Neuronal stem cell (in vitro differentiated cells): ENCODE results near the gene DNM3.

ENCODE experiments used
- DNase-seq: peaks from one replicate; pipeline ENCODE4 v3.0.0-alpha.2; 2013; ENCODE audit warnings: low spot score
- H2AFZ ChIP-seq: one replicate; pipeline ENCODE4 v1.6.1; 2013; ENCODE audit warnings: mild to moderate bottlenecking, low read length, inconsistent platforms
- H2AK5ac ChIP-seq: 2 replicates; pipeline ENCODE4 v1.6.1; 2013; ENCODE audit warnings: low read depth, mild to moderate bottlenecking, inconsistent platforms, low read length, moderate library complexity, mixed read lengths
- H2BK120ac ChIP-seq: 2 replicates; pipeline ENCODE4 v1.6.1; 2013; ENCODE audit warnings: low read depth, mild to moderate bottlenecking, inconsistent platforms, low read length, moderate library complexity, mixed read lengths
- H2BK12ac ChIP-seq: one replicate; pipeline ENCODE4 v1.6.1; 2013; ENCODE audit warnings: low read length, inconsistent platforms
- H2BK15ac ChIP-seq: 2 replicates; pipeline ENCODE4 v1.6.1; 2013; ENCODE audit warnings: mild to moderate bottlenecking, low read length, inconsistent platforms, mixed read lengths
- H2BK5ac ChIP-seq: one replicate; pipeline ENCODE4 v1.6.1; 2013; ENCODE audit warnings: inconsistent platforms, mild to moderate bottlenecking, low read length, moderate library complexity
- H3K14ac ChIP-seq: one replicate; pipeline ENCODE4 v1.6.1; 2013; ENCODE audit warnings: low read length, inconsistent platforms
- H3K18ac ChIP-seq: 2 replicates; pipeline ENCODE4 v1.6.1; 2013; ENCODE audit warnings: low read length, inconsistent platforms
- H3K23ac ChIP-seq: 2 replicates; pipeline ENCODE4 v1.6.1; 2013; ENCODE audit warnings: low read depth, mild to moderate bottlenecking, mixed read lengths, low read length, inconsistent platforms; ENCODE audit not compliant: poor library complexity
- H3K27ac ChIP-seq: replicated peaks from 3 replicates; pipeline ENCODE4 v1.5.1; 2013; ENCODE audit warnings: low read length, inconsistent platforms
- H3K27me3 ChIP-seq, 3 experiments: 2 replicates each; pipeline ENCODE4 v1.6.1; 2013; ENCODE audit warnings: low read length in 3 of 3, mild to moderate bottlenecking in 2 of 3, inconsistent platforms in 1 of 3, low read depth in 1 of 3, mixed read lengths in 1 of 3, moderate library complexity in 1 of 3; ENCODE audit not compliant: control insufficient read depth in 3 of 3, insufficient read depth in 3 of 3
- H3K36me3 ChIP-seq, 2 donors: replicated peaks in 1 of 2; 2 replicates each; pipeline ENCODE4 v1.6.1; 2013; ENCODE audit warnings: low read length in 2 of 2; ENCODE audit not compliant: control insufficient read depth in 2 of 2, insufficient read depth in 2 of 2
- H3K4ac ChIP-seq: 2 replicates; pipeline ENCODE4 v1.6.1; 2013; ENCODE audit warnings: inconsistent platforms, mild to moderate bottlenecking, low read length, moderate library complexity
- H3K4me1 ChIP-seq, 2 donors: 1 replicate in 1 of 2; 2 replicates in 1 of 2; pipeline ENCODE4 v1.6.1; 2013; ENCODE audit warnings: low read length in 2 of 2, low read depth in 1 of 2; ENCODE audit not compliant: control insufficient read depth in 2 of 2, insufficient read depth in 1 of 2
- H3K4me2 ChIP-seq: one replicate; pipeline ENCODE4 v1.6.1; 2013; ENCODE audit warnings: mild to moderate bottlenecking, low read length, inconsistent platforms; ENCODE audit not compliant: insufficient read depth, poor library complexity, severe bottlenecking
- H3K4me3 ChIP-seq, 2 donors: 2 replicates each; pipeline ENCODE4 v1.5.1; 2013; ENCODE audit warnings: low read length in 2 of 2, mild to moderate bottlenecking in 2 of 2, inconsistent platforms in 1 of 2, moderate library complexity in 1 of 2
- H3K79me1 ChIP-seq: one replicate; pipeline ENCODE4 v1.6.1; 2013; ENCODE audit warnings: low read depth, mild to moderate bottlenecking, inconsistent platforms, low read length, moderate library complexity
- H3K9ac ChIP-seq: one replicate; pipeline ENCODE4 v1.6.1; 2013; ENCODE audit warnings: mild to moderate bottlenecking, low read depth, low read length, inconsistent platforms; ENCODE audit not compliant: poor library complexity
- H3K9me3 ChIP-seq, 2 donors: replicated peaks in 1 of 2; 2 replicates each; pipeline versions ENCODE3 to v1.6.1; 2013; ENCODE audit warnings: low read length in 2 of 2, mild to moderate bottlenecking in 2 of 2, inconsistent platforms in 1 of 2, low read depth in 1 of 2, mixed read lengths in 1 of 2, moderate library complexity in 1 of 2; ENCODE audit not compliant: control insufficient read depth in 2 of 2, insufficient read depth in 1 of 2
- H4K8ac ChIP-seq: one replicate; pipeline ENCODE4 v1.6.1; 2013; ENCODE audit warnings: low read depth, mild to moderate bottlenecking, inconsistent platforms, low read length, moderate library complexity
- H4K91ac ChIP-seq: one replicate; pipeline ENCODE4 v1.6.1; 2013; ENCODE audit warnings: low read length, low read depth, mild to moderate bottlenecking, inconsistent platforms; ENCODE audit not compliant: poor library complexity
- WGBS, 2 donors: extraction: QIAGEN DNeasy Blood & Tissue Kit; methylation state at CpG; one replicate each; pipeline ENCODE4 v1.1.7; 2013; ENCODE audit warnings: missing lambda C conversion rate in 2 of 2, mixed read lengths in 1 of 2; ENCODE audit not compliant: insufficient read length in 2 of 2, insufficient replicate concordance in 1 of 2; ENCODE audit errors: extremely low coverage in 2 of 2; 5-methylcytosine and 5-hydroxymethylcytosine counted together

DNM3 gene

GRCh38 chr1:172342584-172343239, 501.4 kb downstream of the DNM3 start:
- Histone ChIP-seq H2AFZ (peak overlapping the region; percentile 69), H3K4me1 (peaks cover 0 to 5% of the 10 kb centered on the region in 2 donors), H2BK5ac (no peak overlapping the region), H3K9me3 (peaks cover 0 to 7% of the 10 kb centered on the region in 2 donors), H3K27me3 (no peaks in the 10 kb centered on the region), H3K4ac (no peak overlapping the region), H4K8ac (no peak overlapping the region), H3K9ac (no peak overlapping the region), H2BK120ac (no peak overlapping the region), H3K27ac (no peak overlapping the region), H3K4me2 (no peak overlapping the region), H3K79me1 (no peaks in the 10 kb centered on the region), H2AK5ac (no peak overlapping the region), H2BK12ac (no peak overlapping the region), H3K23ac (no peak overlapping the region), H3K14ac (no peak overlapping the region), H2BK15ac (no peak overlapping the region), H3K18ac (no peak overlapping the region), H4K91ac (no peak overlapping the region), H3K36me3 (no peaks in the 10 kb centered on the region), H3K4me3 (no peak overlapping the region)
- WGBS, 2 donors = no CpG with 5 or more reads among the region's 4 CpGs
- no peak for DNase-seq

DNA sequence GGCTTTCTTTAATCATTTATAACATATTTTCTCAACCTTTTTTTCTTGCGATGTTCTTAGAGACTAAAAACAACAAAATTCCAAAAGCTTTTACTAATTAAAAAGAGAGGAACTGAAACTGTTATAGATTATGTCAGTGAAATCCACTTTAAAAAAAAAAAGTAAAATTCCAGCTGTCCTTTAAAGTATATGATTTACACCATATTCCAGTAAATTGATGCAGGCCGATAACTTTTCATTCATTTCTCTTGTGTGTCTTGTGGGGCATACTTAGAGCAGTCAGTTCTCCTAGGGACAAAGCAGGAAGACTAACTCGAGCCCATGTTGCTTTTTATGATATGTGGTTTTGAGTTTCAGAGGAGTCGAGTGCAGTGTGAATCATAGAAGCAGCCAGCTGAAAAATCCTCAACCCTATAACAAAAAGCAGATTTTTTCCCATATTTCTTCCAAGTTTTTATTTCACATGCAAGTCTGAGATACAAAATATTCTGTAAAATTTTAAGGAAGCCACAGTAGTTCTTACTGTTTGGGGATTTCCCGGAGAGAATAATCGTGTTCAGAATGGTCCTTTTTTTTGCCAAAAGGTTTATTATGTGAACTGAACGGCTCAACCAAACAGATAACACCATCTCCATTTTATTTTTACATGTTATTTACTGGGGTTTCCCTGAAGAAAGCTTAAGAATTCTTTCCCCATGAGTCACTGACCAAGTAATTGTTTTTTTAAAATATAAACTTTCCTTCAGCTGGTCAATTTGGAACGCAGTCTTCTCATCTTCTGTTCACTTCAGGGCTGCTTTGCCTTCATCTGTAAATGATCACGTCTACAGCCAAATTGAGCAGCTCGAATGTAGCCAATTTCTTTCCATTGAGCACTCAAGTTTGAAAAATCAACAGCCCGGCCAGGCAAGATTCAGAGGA, 502.2 kb downstream of the DNM3 start:
- no peak overlapping the region for H2BK5ac ChIP-seq
- no peak overlapping the region for H2BK12ac ChIP-seq
- no peak overlapping the region for H3K14ac ChIP-seq
- peaks cover 0 to 5% of the 10 kb centered on the region in 2 donors for H3K4me1 ChIP-seq
- no peak overlapping the region for H3K9ac ChIP-seq
- no peaks in the 10 kb centered on the region for H3K27me3 ChIP-seq
- H4K91ac ChIP-seq = no peak overlapping the region
- whole genome bisulfite sequencing, 2 donors = no CpG with 5 or more reads among the region's 11 CpGs
- no peak overlapping the region for H3K18ac ChIP-seq
- H3K9me3 ChIP-seq = peaks cover 0 to 11% of the 10 kb centered on the region in 2 donors
- H3K27ac ChIP-seq = no peak overlapping the region
- no peak overlapping the region for H3K4me2 ChIP-seq
- H3K4ac ChIP-seq = no peak overlapping the region
- no peak overlapping the region for H2BK15ac ChIP-seq
- H2AK5ac ChIP-seq = no peak overlapping the region
- H3K4me3 ChIP-seq = no peak overlapping the region
- no peaks in the 10 kb centered on the region for H3K36me3 ChIP-seq
- no peak overlapping the region for H4K8ac ChIP-seq
- no peak overlapping the region for H2BK120ac ChIP-seq
- H3K79me1 ChIP-seq = no peaks in the 10 kb centered on the region
- H3K23ac ChIP-seq = no peak overlapping the region
- no peak for DNase-seq
- peak overlapping the region; percentile 69 for H2AFZ ChIP-seq

GRCh38 chr1:172344444-172344843, 503.1 kb downstream of the DNM3 start:
- Histone ChIP-seq H2BK5ac (no peak overlapping the region), H4K91ac (no peak overlapping the region), H2AFZ (no peak overlapping the region), H2AK5ac (no peak overlapping the region), H2BK15ac (no peak overlapping the region), H3K27me3 (no peaks in the 10 kb centered on the region), H3K36me3 (no peaks in the 10 kb centered on the region), H3K79me1 (no peaks in the 10 kb centered on the region), H3K23ac (no peak overlapping the region), H3K14ac (no peak overlapping the region), H3K9me3 (peaks cover 0 to 11% of the 10 kb centered on the region in 2 donors), H3K27ac (no peak overlapping the region), H2BK120ac (no peak overlapping the region), H3K4me3 (no peak overlapping the region), H2BK12ac (no peak overlapping the region), H3K18ac (no peak overlapping the region), H4K8ac (no peak overlapping the region), H3K9ac (no peak overlapping the region), H3K4ac (no peak overlapping the region), H3K4me2 (no peak overlapping the region), H3K4me1 (peaks cover 0 to 5% of the 10 kb centered on the region in 2 donors)
- WGBS, 2 donors = no CpG with 5 or more reads among the region's 7 CpGs
- DNase-seq = no peak

DNA sequence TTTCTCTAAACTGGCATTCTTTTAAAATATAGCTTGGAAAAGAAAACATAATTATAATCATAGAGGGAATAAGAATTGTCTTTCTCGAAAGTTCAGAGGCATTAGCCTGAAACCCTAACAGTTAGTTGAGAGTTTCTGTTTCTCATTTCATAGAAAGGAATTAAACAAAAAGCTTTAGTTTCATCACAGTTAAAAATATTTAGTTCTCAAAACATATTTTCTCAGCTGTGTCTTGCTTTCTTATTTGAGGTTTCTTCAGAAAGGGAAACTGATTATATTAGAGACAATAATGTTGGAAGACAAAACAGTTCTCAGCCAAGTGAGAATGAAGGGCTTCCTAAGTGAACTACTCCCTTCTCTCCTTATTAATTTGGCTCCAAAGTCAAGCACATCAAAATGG, 503.8 kb downstream of the DNM3 start:
- H3K36me3 ChIP-seq = no peaks in the 10 kb centered on the region
- WGBS, 2 donors = no CpG with 5 or more reads among the region's 1 CpG
- H2BK120ac ChIP-seq = no peak overlapping the region
- no peak overlapping the region for H3K4me3 ChIP-seq
- no peak overlapping the region for H2BK15ac ChIP-seq
- no peak overlapping the region for H2AK5ac ChIP-seq
- no peak overlapping the region for H3K9ac ChIP-seq
- no peak overlapping the region for H3K14ac ChIP-seq
- H3K23ac ChIP-seq = no peak overlapping the region
- no peak overlapping the region for H3K18ac ChIP-seq
- H3K27me3 ChIP-seq = no peaks in the 10 kb centered on the region
- DNase-seq = no peak
- peaks cover 0 to 11% of the 10 kb centered on the region in 2 donors for H3K9me3 ChIP-seq
- H3K27ac ChIP-seq = no peak overlapping the region
- H3K4me1 ChIP-seq = peaks cover 0 to 5% of the 10 kb centered on the region in 2 donors
- H3K4ac ChIP-seq = no peak overlapping the region
- H3K79me1 ChIP-seq = no peaks in the 10 kb centered on the region
- H3K4me2 ChIP-seq = no peak overlapping the region
- H4K8ac ChIP-seq = no peak overlapping the region
- no peak overlapping the region for H4K91ac ChIP-seq
- H2AFZ ChIP-seq = no peak overlapping the region
- H2BK12ac ChIP-seq = no peak overlapping the region
- H2BK5ac ChIP-seq = no peak overlapping the region
